GM19328 (cell line): ENCODE results near the gene PRMT6.
"Not testable (repeated sequence)": the region's sequence is repeated elsewhere in the genome, so short reads cannot be mapped to it uniquely, and the experiment has no call there.

Experiments
- ATAC-seq: cut with Tn5 transposase; IDR thresholded peaks from one replicate; pipeline ENCODE4 v1.9.1; 2021; ENCODE audit warnings: mild to moderate bottlenecking, moderate library complexity; ENCODE audit not compliant: unreplicated experiment

The PRMT6 gene

GRCh38 chr1:107091418-107091817, 34.9 kb downstream of the PRMT6 start:
- no peak for ATAC-seq

GRCh38 chr1:107093395-107093794, 36.9 kb downstream of the PRMT6 start:
- not testable (repeated sequence) for ATAC-seq

GRCh38 chr1:107095647-107096046, 39.2 kb downstream of the PRMT6 start:
- no peak for ATAC-seq

GRCh38 chr1:107096690-107097089, 40.2 kb downstream of the PRMT6 start:
- ATAC-seq: no peak

GRCh38 chr1:107098961-107099360, 42.5 kb downstream of the PRMT6 start:
- no peak for ATAC-seq

- ATAC-seq: no peak
Measured at GRCh38 chr1:107100331-107100984, 44.0 kb downstream of the PRMT6 start.

GRCh38 chr1:107105914-107106313, 49.4 kb downstream of the PRMT6 start:
- ATAC-seq: no peak
